HFFc6 (cell line): Measurements from ENCODE around the gene TPSG1. TPM values are rescaled to one million over a fixed set of nuclear protein-coding genes. Genes with fewer than 3 reads are reported as not detected.
"Not testable (repeated sequence)": the region's sequence is repeated elsewhere in the genome, so short reads cannot be mapped to it uniquely, and the experiment has no call there.

Experiments used
- DNase-seq: peaks from one replicate; pipeline ENCODE4 v3.0.0-alpha.2; 2018
- H3K27ac Mint-ChIP-seq: 2 replicates; pipeline ENCODE4 v1.8.0; 2020; ENCODE audit warnings: mild to moderate bottlenecking, mixed read lengths
- H3K27me3 Mint-ChIP-seq: 2 replicates; pipeline ENCODE4 v1.8.0; 2021; ENCODE audit warnings: mild to moderate bottlenecking, moderate library complexity, mixed read lengths; ENCODE audit not compliant: insufficient read depth
- H3K36me3 Mint-ChIP-seq: 2 replicates; pipeline ENCODE4 v1.8.0; 2021; ENCODE audit warnings: low read depth, mixed read lengths
- H3K4me1 Mint-ChIP-seq: 2 replicates; pipeline ENCODE4 v1.8.0; 2020; ENCODE audit warnings: low read depth, mixed read lengths
- H3K4me3 Mint-ChIP-seq: 2 replicates; pipeline ENCODE4 v1.8.0; 2020; ENCODE audit warnings: mild to moderate bottlenecking, moderate library complexity, mixed read lengths
- H3K9me3 Mint-ChIP-seq: 2 replicates; pipeline ENCODE4 v1.8.0; 2020; ENCODE audit warnings: mild to moderate bottlenecking, mixed read lengths
- CTCF ChIP-seq: fragments of 200-600 bp; sonication (generic); IDR thresholded peaks from 2 replicates; pipeline ENCODE4 v1.5.0; 2021; ENCODE audit warnings: antibody characterized with exemption, mild to moderate bottlenecking
- long read RNA-seq: library from polyadenylated mRNA; unstranded; transcript quantifications from one replicate; pipeline ENCODE4 v2.0.0, GENCODE V29; 2019
- total RNA-seq, 6 experiments: library from RNA; stranded (reverse); fragmentation: NEBNext Ultra II Directional; extraction: Animal tissue kit (Norgen Biotek cat#: 25700); gene quantifications; 2 replicates in 1 of 6; 3 replicates in 5 of 6; pipeline ENCODE4 v1.2.3, GENCODE V29; 2021

TPSG1 gene
- total RNA-seq: under 1 TPM in 1 of 6 experiments, not detected in 5; 0.23 TPM
- long read RNA-seq: 0 reads

- no peak for DNase-seq
- Mint-ChIP-seq H3K4me1 (peaks cover 4% of the 10 kb centered on the region; the same call in 1 of the 2 replicates), H3K27me3 (peaks cover 10% of the 10 kb centered on the region), H3K36me3 (no peaks in the 10 kb centered on the region), H3K4me3 (no peak within 1 kb of the TSS), H3K9me3 (no peaks in the 10 kb centered on the region), H3K27ac (no peak within 1 kb of the TSS)
- TF ChIP-seq CTCF: no peak
These were observed at the start of gene TPSG1 for GRCh38 chr16:1225051-1225451. TPSG1 (minus strand) TSS chr16:1225268; CDS start chr16:1225252, 16 bp downstream.

GRCh38 chr16:1274767-1275166 lies 49.7 kb upstream of the TPSG1 start:
- Mint-ChIP-seq H3K4me1 (no peaks in the 10 kb centered on the region), H3K27ac (no peak overlapping the region), H3K4me3 (no peak overlapping the region), H3K9me3 (no peaks in the 10 kb centered on the region), H3K36me3 (no peaks in the 10 kb centered on the region), H3K27me3 (peaks cover 21% of the 10 kb centered on the region)
- no peak for DNase-seq
- TF ChIP-seq CTCF: no peak

DNA sequence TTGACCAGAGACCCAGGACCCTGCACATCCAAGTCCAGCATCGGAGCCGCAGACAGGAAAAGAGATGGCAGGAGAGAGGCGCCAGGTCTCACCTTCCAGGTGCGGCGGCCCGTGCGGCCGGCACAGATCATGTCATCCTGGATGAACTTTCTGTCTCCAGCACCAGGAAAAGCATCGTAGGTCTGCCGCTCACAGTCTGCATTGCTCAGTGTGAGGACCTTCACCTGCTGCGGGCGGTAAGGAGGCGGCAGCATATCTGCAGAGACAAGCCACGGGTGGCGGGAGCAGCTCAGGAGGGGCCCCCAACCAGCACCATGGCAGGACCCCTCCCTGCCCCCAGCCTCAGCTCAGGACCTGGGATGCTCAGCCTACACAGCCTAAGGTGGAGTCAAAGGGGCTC lies 48.7 kb upstream of the TPSG1 start:
- no peaks in the 10 kb centered on the region for H3K9me3 Mint-ChIP-seq
- H3K36me3 Mint-ChIP-seq: no peaks in the 10 kb centered on the region
- no peak for TF ChIP-seq CTCF

GRCh38 chr16:1272453-1273198 lies 47.6 kb upstream of the TPSG1 start:
- Mint-ChIP-seq H3K9me3 (no peaks in the 10 kb centered on the region), H3K27ac (no peak overlapping the region), H3K36me3 (no peaks in the 10 kb centered on the region), H3K4me1 (no peaks in the 10 kb centered on the region), H3K4me3 (no peak overlapping the region), H3K27me3 (peaks cover 15% of the 10 kb centered on the region)
- no peak for TF ChIP-seq CTCF
- DNase-seq: no peak

More for the DNA sequence above, 48.7 kb upstream of the TPSG1 start:
- H3K4me3 Mint-ChIP-seq: no peak overlapping the region
- no peak overlapping the region for H3K27ac Mint-ChIP-seq
- no peak for DNase-seq
- H3K27me3 Mint-ChIP-seq: peaks cover 22% of the 10 kb centered on the region
- H3K4me1 Mint-ChIP-seq: no peaks in the 10 kb centered on the region

DNA sequence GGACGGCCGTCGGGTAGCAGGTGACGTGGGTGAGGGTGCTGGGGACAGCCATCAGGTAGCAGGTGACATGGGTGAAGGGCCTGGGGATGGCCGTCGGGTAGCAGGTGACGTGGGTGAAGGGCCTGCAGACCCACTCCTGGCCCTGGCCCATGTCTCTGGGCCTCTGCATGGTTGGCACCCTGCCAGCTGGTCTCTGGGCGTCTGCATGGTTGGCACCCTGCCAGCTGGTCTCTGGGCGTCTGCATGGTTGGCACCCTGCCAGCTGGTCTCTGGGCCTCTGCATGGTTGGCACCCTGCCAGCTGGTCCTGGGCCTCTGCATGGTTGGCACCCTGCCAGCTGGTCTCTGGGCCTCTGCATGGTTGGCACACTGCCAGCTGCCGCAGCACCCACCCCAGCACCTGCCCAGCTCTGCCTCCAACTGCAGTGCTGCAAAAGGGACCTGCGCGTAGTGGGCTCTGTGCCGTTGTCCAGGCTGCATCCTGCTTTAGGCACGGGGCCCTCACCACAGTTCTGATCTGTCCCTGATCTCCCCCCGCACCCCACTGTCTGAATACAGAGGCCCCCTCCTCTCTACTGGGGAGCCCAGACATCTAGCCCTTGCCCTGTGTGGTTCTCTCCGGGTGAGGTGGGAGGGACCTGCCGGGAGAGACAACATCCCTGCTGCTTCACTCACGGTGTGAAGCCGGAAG lies 46.8 kb upstream of the TPSG1 start:
- not testable (repeated sequence) for H3K36me3 Mint-ChIP-seq, H3K4me1 Mint-ChIP-seq, H3K4me3 Mint-ChIP-seq, DNase-seq, H3K27ac Mint-ChIP-seq, H3K9me3 Mint-ChIP-seq
- peaks cover 16% of the 10 kb centered on the region for H3K27me3 Mint-ChIP-seq

DNA sequence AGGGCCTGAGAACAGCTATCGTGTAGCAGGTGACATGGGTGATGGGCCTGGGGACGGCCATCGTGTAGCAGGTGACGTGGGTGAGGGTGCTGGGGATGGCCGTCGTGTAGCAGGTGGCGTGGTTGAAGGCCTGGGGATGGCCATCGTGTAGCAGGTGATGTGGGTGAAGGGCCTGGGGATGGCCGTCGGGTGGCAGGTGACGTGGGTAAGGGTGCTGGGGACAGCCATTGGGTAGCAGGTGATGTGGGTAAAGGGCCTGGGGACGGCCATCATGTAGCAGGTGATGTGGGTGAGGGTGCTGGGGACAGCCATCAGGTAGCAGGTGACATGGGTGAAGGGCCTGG lies 46.3 kb upstream of the TPSG1 start:
- DNase-seq: no peak
- no peaks in the 10 kb centered on the region for H3K36me3 Mint-ChIP-seq
- peaks cover 16% of the 10 kb centered on the region for H3K27me3 Mint-ChIP-seq
- H3K27ac Mint-ChIP-seq: no peak overlapping the region
- no peak for TF ChIP-seq CTCF
- no peaks in the 10 kb centered on the region for H3K4me1 Mint-ChIP-seq
- peaks cover 2% of the 10 kb centered on the region; the same call in 1 of the 2 replicates for H3K9me3 Mint-ChIP-seq
- no peak overlapping the region for H3K4me3 Mint-ChIP-seq

DNA sequence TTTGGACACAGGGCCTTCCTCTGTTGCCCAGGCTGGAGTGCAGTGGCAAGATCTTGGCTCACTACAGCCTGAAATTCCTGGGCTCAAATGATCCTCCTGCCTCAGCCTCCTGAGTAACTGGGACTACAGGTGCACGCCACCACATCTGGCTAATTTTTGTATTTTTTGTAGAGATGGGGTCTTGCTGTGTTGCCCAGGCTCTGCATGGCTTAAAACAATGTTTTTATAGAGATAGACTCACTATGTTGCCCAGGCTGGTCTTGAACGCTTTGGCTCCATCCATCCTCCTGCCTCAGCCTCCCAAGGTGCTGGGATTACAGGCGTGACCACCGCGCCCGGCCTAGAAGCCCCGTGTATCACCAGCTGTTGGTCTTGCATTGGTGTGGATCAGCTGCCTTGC lies 44.4 kb upstream of the TPSG1 start:
- not testable (repeated sequence) for DNase-seq, H3K9me3 Mint-ChIP-seq, H3K4me1 Mint-ChIP-seq, H3K4me3 Mint-ChIP-seq, H3K27ac Mint-ChIP-seq, H3K36me3 Mint-ChIP-seq
- peaks cover 11% of the 10 kb centered on the region for H3K27me3 Mint-ChIP-seq
